GM18519 (cell line): ENCODE data around the gene RLF.
A peak's percentile ranks its signal among the peaks of the same experiment; 100 is the strongest.

Experiments
- ATAC-seq: cut with Tn5 transposase; IDR thresholded peaks from one replicate; pipeline ENCODE4 v1.9.1; 2021; ENCODE audit warnings: mild to moderate bottlenecking, moderate library complexity; ENCODE audit not compliant: unreplicated experiment, low FRiP score

The RLF gene

GRCh38 chr1:40232444-40232843 is 71.3 kb downstream of the RLF start:
- peak; percentile 88 for ATAC-seq

- ATAC-seq = no peak
Observed at GRCh38 chr1:40239626-40240025, 78.4 kb downstream of the RLF start.

GRCh38 chr1:40240390-40240789 is 79.2 kb downstream of the RLF start:
- no peak for ATAC-seq

- ATAC-seq = no peak
Observed at GRCh38 chr1:40241362-40241761, 80.2 kb downstream of the RLF start.

- ATAC-seq = no peak
Observed at GRCh38 chr1:40243351-40243750, 82.2 kb downstream of the RLF start.

- ATAC-seq = no peak
Observed at GRCh38 chr1:40244138-40244744, 83.1 kb downstream of the RLF start.

- no peak for ATAC-seq
Observed at GRCh38 chr1:40245686-40246085, 84.5 kb downstream of the RLF start.

GRCh38 chr1:40247655-40248054 is 86.5 kb downstream of the RLF start, which contains the start of gene TMCO2:
Gene TMCO2 (plus strand): TSS chr1:40247937. CDS start chr1:40247994, 57 bp downstream.
- no peak for ATAC-seq

- ATAC-seq = no peak
Observed at GRCh38 chr1:40248412-40248811, 87.2 kb downstream of the RLF start.

GRCh38 chr1:40251456-40251855 is 90.3 kb downstream of the RLF start:
- ATAC-seq = no peak

GRCh38 chr1:40252601-40253000 is 91.4 kb downstream of the RLF start:
- no peak for ATAC-seq

- no peak for ATAC-seq
Observed at GRCh38 chr1:40255231-40255630, 94.0 kb downstream of the RLF start.

GRCh38 chr1:40256401-40257084 is 95.4 kb downstream of the RLF start:
- ATAC-seq = no peak

GRCh38 chr1:40257313-40257687 is 96.1 kb downstream of the RLF start:
- ATAC-seq = peak; percentile 9

GRCh38 chr1:40257688-40258444 is 96.7 kb downstream of the RLF start, which contains the start of gene ZMPSTE24:
Gene ZMPSTE24 (plus strand): TSS chr1:40258236. CDS start chr1:40258272, 36 bp downstream.
- ATAC-seq = peak; percentile 74

- ATAC-seq = no peak
Observed at GRCh38 chr1:40258445-40258769, 97.2 kb downstream of the RLF start.

GRCh38 chr1:40264354-40264781 is 103.2 kb downstream of the RLF start:
- no peak for ATAC-seq

- ATAC-seq = no peak
Observed at GRCh38 chr1:40265298-40265697, 104.1 kb downstream of the RLF start.

- no peak for ATAC-seq
Observed at GRCh38 chr1:40265919-40266318, 104.7 kb downstream of the RLF start.

- no peak for ATAC-seq
Observed at GRCh38 chr1:40266786-40267535, 105.8 kb downstream of the RLF start.

- ATAC-seq = no peak
Observed at GRCh38 chr1:40267767-40268187, 106.6 kb downstream of the RLF start.
